Immature natural killer cell (primary cell): ENCODE data around the gene TBC1D5. TPM values are rescaled to one million over a fixed set of nuclear protein-coding genes. Genes with fewer than 3 reads are reported as not detected.
A peak's percentile ranks its signal among the peaks of the same experiment; 100 is the strongest.

Source experiments
- DNase-seq, 3 donors: peaks; one replicate each; pipeline ENCODE4 v3.0.0; 2022; ENCODE audit warnings: mixed read lengths in 1 of 3
- H3K27ac Mint-ChIP-seq, 6 donors: one replicate each; pipeline ENCODE4 v1.8.0; 2020; ENCODE audit warnings: mixed read lengths in 6 of 6, mild to moderate bottlenecking in 5 of 6, inconsistent platforms in 4 of 6, moderate library complexity in 3 of 6
- H3K27me3 Mint-ChIP-seq, 3 donors: one replicate each; pipeline ENCODE4 v1.8.0; 2020 to 2021; ENCODE audit warnings: low read depth in 3 of 3, mild to moderate bottlenecking in 3 of 3, mixed read lengths in 3 of 3, moderate library complexity in 3 of 3, inconsistent platforms in 1 of 3
- H3K36me3 Mint-ChIP-seq, 3 donors: one replicate each; pipeline ENCODE4 v1.8.0; 2020; ENCODE audit warnings: mixed read lengths in 3 of 3, inconsistent platforms in 2 of 3, mild to moderate bottlenecking in 2 of 3
- H3K4me1 Mint-ChIP-seq, 2 donors: one replicate each; pipeline ENCODE4 v1.8.0; 2020; ENCODE audit warnings: inconsistent platforms in 2 of 2, mild to moderate bottlenecking in 2 of 2, mixed read lengths in 2 of 2, moderate library complexity in 1 of 2
- H3K4me3 Mint-ChIP-seq, 5 donors: one replicate each; pipeline ENCODE4 v1.8.0; 2020; ENCODE audit warnings: mild to moderate bottlenecking in 5 of 5, mixed read lengths in 5 of 5, inconsistent platforms in 3 of 5, moderate library complexity in 3 of 5
- H3K9me3 Mint-ChIP-seq, 6 donors: one replicate each; pipeline ENCODE4 v1.8.0; 2020; ENCODE audit warnings: mild to moderate bottlenecking in 6 of 6, mixed read lengths in 6 of 6, inconsistent platforms in 4 of 6, moderate library complexity in 3 of 6
- polyA plus RNA-seq, 3 donors: library from polyadenylated mRNA; unstranded; fragments of 300-500 nt; fragmentation: Illumina TruSeq; gene quantifications; one replicate each; pipeline ENCODE4 v1.2.3, GENCODE V29; 2021

The TBC1D5 gene
- polyA plus RNA-seq, 3 donors from 2014 or later, result 20.5 to 49.2 (median 25.8) TPM

- DNase-seq, result no peak
- Mint-ChIP-seq H3K27ac (no peak overlapping the region), H3K9me3 (no peaks in the 10 kb centered on the region), H3K27me3 (peaks cover 0 to 5% (median 0%) of the 10 kb centered on the region in 3 donors), H3K36me3 (peaks cover 35 to 62% (median 50%) of the 10 kb centered on the region in 3 donors), H3K4me3 (no peak overlapping the region), H3K4me1 (peaks cover 0 to 4% of the 10 kb centered on the region in 2 donors)
Observed at GRCh38 chr3:17166369-17166768, 576.1 kb downstream of the TBC1D5 start.

GRCh38 chr3:17162116-17162515 lies 580.3 kb downstream of the TBC1D5 start:
- Mint-ChIP-seq H3K4me1 (peaks cover 0 to 8% of the 10 kb centered on the region in 2 donors), H3K36me3 (peaks cover 49 to 76% (median 62%) of the 10 kb centered on the region in 3 donors), H3K27ac (no peak overlapping the region), H3K9me3 (no peaks in the 10 kb centered on the region), H3K4me3 (no peak overlapping the region), H3K27me3 (peaks cover 0 to 5% (median 0%) of the 10 kb centered on the region in 3 donors)
- DNase-seq, result no peak

- DNase-seq, result no peak
- Mint-ChIP-seq H3K9me3 (no peaks in the 10 kb centered on the region), H3K4me3 (no peak overlapping the region), H3K27ac (peak overlapping the region in 1 of 6 donors; percentile 23), H3K4me1 (peaks cover 13 to 23% of the 10 kb centered on the region in 2 donors), H3K36me3 (peaks cover 43 to 64% (median 52%) of the 10 kb centered on the region in 3 donors), H3K27me3 (peaks cover 0 to 3% (median 2%) of the 10 kb centered on the region in 3 donors)
Observed at GRCh38 chr3:17160597-17160996, 581.8 kb downstream of the TBC1D5 start.

- Mint-ChIP-seq H3K27me3 (peaks cover 0 to 6% (median 3%) of the 10 kb centered on the region in 3 donors), H3K27ac (no peak overlapping the region), H3K36me3 (peaks cover 39 to 54% (median 42%) of the 10 kb centered on the region in 3 donors), H3K9me3 (no peaks in the 10 kb centered on the region), H3K4me1 (peaks cover 28 to 38% of the 10 kb centered on the region in 2 donors), H3K4me3 (no peak overlapping the region)
- DNase-seq, result no peak
Observed at GRCh38 chr3:17158941-17159682, 583.3 kb downstream of the TBC1D5 start.

- peaks cover 32 to 50% (median 38%) of the 10 kb centered on the region in 3 donors for H3K36me3 Mint-ChIP-seq
- no peak overlapping the region for H3K4me3 Mint-ChIP-seq
- peaks cover 2 to 8% (median 3%) of the 10 kb centered on the region in 3 donors for H3K27me3 Mint-ChIP-seq
- peaks cover 42 to 49% of the 10 kb centered on the region in 2 donors for H3K4me1 Mint-ChIP-seq
- peaks cover 0 to 2% (median 0%) of the 10 kb centered on the region in 6 donors for H3K9me3 Mint-ChIP-seq
- no peak overlapping the region for H3K27ac Mint-ChIP-seq
- no peak for DNase-seq
Observed at GRCh38 chr3:17157713-17158112, 584.7 kb downstream of the TBC1D5 start.

GRCh38 chr3:17156864-17157263 lies 585.6 kb downstream of the TBC1D5 start:
- Mint-ChIP-seq H3K36me3 (peaks cover 26 to 42% (median 30%) of the 10 kb centered on the region in 3 donors), H3K4me1 (peaks cover 51 to 58% of the 10 kb centered on the region in 2 donors), H3K4me3 (peak overlapping the region in 3 of 5 donors; percentile 8 to 44 (median 38)), H3K9me3 (peaks cover 0 to 2% (median 0%) of the 10 kb centered on the region in 6 donors), H3K27ac (peak overlapping the region in 1 of 6 donors; percentile 43), H3K27me3 (peaks cover 3 to 8% (median 7%) of the 10 kb centered on the region in 3 donors)
- no peak for DNase-seq

- H3K4me3 Mint-ChIP-seq, result peak overlapping the region in 3 of 5 donors; percentile 17 to 77 (median 70)
- peak overlapping the region in 1 of 6 donors; percentile 80 for H3K27ac Mint-ChIP-seq
- peaks cover 26 to 38% (median 27%) of the 10 kb centered on the region in 3 donors for H3K36me3 Mint-ChIP-seq
- H3K4me1 Mint-ChIP-seq, result peaks cover 60 to 67% of the 10 kb centered on the region in 2 donors
- DNase-seq, result no peak
- peaks cover 7 to 13% (median 13%) of the 10 kb centered on the region in 3 donors for H3K27me3 Mint-ChIP-seq
- peaks cover 0 to 2% (median 0%) of the 10 kb centered on the region in 6 donors for H3K9me3 Mint-ChIP-seq
Observed at GRCh38 chr3:17155951-17156350, 586.5 kb downstream of the TBC1D5 start.

GRCh38 chr3:17154941-17155340 lies 587.5 kb downstream of the TBC1D5 start:
- H3K4me1 Mint-ChIP-seq, result peaks cover 70 to 77% of the 10 kb centered on the region in 2 donors

GRCh38 chr3:17154221-17154620 lies 588.2 kb downstream of the TBC1D5 start:
- Mint-ChIP-seq H3K4me3 (peak overlapping the region; percentile 69 to 77 (median 70)), H3K27me3 (peaks cover 10 to 14% (median 13%) of the 10 kb centered on the region in 3 donors), H3K4me1 (peaks cover 75 to 82% of the 10 kb centered on the region in 2 donors), H3K9me3 (peaks cover 0 to 2% (median under 1%) of the 10 kb centered on the region in 6 donors), H3K36me3 (peaks cover 15 to 22% (median 20%) of the 10 kb centered on the region in 3 donors), H3K27ac (peak overlapping the region; percentile 4 to 91 (median 50))
- DNase-seq, result no peak

More at GRCh38 chr3:17154941-17155340, 587.5 kb downstream of the TBC1D5 start:
- Mint-ChIP-seq H3K27me3 (peaks cover 10 to 14% (median 13%) of the 10 kb centered on the region in 3 donors), H3K36me3 (peaks cover 19 to 28% (median 22%) of the 10 kb centered on the region in 3 donors), H3K4me3 (peak overlapping the region; percentile 69 to 77 (median 70)), H3K27ac (peak overlapping the region; percentile 31 to 91 (median 70)), H3K9me3 (peaks cover 0 to 2% (median under 1%) of the 10 kb centered on the region in 6 donors)
- DNase-seq, result peak; percentile 72 to 73 (median 73)

GRCh38 chr3:17153209-17153608 lies 589.2 kb downstream of the TBC1D5 start:
- Mint-ChIP-seq H3K36me3 (peaks cover 12 to 17% (median 17%) of the 10 kb centered on the region in 3 donors), H3K9me3 (peaks cover 0 to 2% (median under 1%) of the 10 kb centered on the region in 6 donors), H3K4me3 (peak overlapping the region; percentile 33 to 87 (median 77)), H3K4me1 (peaks cover 84 to 85% of the 10 kb centered on the region in 2 donors), H3K27me3 (peaks cover 10 to 15% (median 14%) of the 10 kb centered on the region in 3 donors), H3K27ac (peak overlapping the region in 5 of 6 donors; percentile 71 to 96 (median 82))
- no peak for DNase-seq

- H3K27me3 Mint-ChIP-seq, result peaks cover 10 to 15% (median 14%) of the 10 kb centered on the region in 3 donors
- H3K36me3 Mint-ChIP-seq, result peaks cover 10 to 19% (median 14%) of the 10 kb centered on the region in 3 donors
- H3K27ac Mint-ChIP-seq, result peak overlapping the region; percentile 78 to 96 (median 93)
- DNase-seq, result peak; percentile 89 to 93 (median 91)
- peaks cover 0 to 2% (median under 1%) of the 10 kb centered on the region in 6 donors for H3K9me3 Mint-ChIP-seq
- H3K4me1 Mint-ChIP-seq, result peaks cover 86 to 92% of the 10 kb centered on the region in 2 donors
- peak overlapping the region; percentile 71 to 87 (median 78) for H3K4me3 Mint-ChIP-seq
Observed at GRCh38 chr3:17151598-17152373, 590.6 kb downstream of the TBC1D5 start.

GRCh38 chr3:17149076-17149475 lies 593.4 kb downstream of the TBC1D5 start:
- Mint-ChIP-seq H3K4me3 (peak overlapping the region in 1 of 5 donors; percentile 18), H3K36me3 (peaks cover 7 to 18% (median 17%) of the 10 kb centered on the region in 3 donors), H3K4me1 (peaks cover 59 to 65% of the 10 kb centered on the region in 2 donors), H3K27me3 (peaks cover 8 to 15% (median 12%) of the 10 kb centered on the region in 3 donors), H3K9me3 (peaks cover 0 to 2% (median under 1%) of the 10 kb centered on the region in 6 donors), H3K27ac (no peak overlapping the region)
- DNase-seq, result no peak

GRCh38 chr3:17144665-17144993 lies 597.8 kb downstream of the TBC1D5 start:
- Mint-ChIP-seq H3K27me3 (peaks cover 4 to 15% (median 6%) of the 10 kb centered on the region in 3 donors), H3K27ac (no peak overlapping the region)
- DNase-seq, result no peak

More at GRCh38 chr3:17144665-17144993, 597.8 kb downstream of the TBC1D5 start:
- H3K36me3 Mint-ChIP-seq, result peaks cover 0 to 12% (median 7%) of the 10 kb centered on the region in 3 donors
- H3K4me3 Mint-ChIP-seq, result no peak overlapping the region
- peaks cover 32 to 43% of the 10 kb centered on the region in 2 donors for H3K4me1 Mint-ChIP-seq
- H3K9me3 Mint-ChIP-seq, result peaks cover 0 to 2% (median 0%) of the 10 kb centered on the region in 6 donors
